ENCODE results near the gene GTF2F1.
"Not testable (repeated sequence)": the region's sequence is repeated elsewhere in the genome, so short reads cannot be mapped to it uniquely, and the experiment has no call there.

Gene GTF2F1, protein sequence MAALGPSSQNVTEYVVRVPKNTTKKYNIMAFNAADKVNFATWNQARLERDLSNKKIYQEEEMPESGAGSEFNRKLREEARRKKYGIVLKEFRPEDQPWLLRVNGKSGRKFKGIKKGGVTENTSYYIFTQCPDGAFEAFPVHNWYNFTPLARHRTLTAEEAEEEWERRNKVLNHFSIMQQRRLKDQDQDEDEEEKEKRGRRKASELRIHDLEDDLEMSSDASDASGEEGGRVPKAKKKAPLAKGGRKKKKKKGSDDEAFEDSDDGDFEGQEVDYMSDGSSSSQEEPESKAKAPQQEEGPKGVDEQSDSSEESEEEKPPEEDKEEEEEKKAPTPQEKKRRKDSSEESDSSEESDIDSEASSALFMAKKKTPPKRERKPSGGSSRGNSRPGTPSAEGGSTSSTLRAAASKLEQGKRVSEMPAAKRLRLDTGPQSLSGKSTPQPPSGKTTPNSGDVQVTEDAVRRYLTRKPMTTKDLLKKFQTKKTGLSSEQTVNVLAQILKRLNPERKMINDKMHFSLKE

DNA sequence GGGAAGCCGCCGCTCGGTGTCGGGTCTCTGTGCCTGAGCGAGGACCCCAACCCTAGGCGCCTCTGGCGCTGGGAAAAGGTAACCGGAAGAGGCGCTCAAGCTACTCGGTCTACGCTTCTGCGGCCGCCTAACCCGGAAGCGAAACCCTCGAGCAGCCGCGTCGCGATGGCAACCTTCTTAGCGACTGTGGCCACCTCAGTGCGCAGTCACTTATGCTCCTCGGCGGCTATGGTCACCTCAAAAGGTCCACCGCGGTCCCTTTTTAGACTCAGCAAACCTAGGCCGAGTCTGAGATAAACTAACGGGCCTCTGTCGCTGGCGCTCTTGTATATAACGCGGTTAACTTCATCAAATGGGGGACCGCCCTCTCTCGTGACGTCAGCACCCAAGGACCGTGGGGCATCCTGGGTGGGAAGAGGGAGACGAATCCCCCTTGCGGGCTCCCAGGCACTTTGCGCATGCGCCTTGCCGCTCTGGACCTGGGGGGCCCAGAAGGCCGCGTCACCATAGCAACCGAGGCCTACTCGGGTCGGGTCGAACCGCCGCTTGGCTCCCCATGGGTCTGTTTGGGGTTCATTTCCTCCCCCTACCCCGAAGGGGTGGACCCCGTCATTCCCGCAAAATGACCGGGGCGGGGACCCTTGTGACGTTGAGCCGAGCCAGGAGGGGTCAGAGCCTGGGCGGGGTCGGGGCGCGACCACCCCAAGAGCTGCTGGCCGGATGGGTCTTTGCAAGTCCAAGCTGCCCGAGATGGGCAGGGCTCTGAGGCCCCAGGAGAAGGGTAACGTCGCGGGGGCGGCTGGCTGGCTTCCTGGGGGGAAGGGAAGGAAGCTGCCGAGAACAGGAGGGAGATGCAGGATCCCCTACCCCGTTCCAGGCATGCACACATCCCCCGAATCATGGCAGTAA, at the start of gene GTF2F1:
Gene GTF2F1 (minus strand): TSS at position 91 of the 909 bp plus-strand sequence. CDS start 169 bp downstream, outside the sequence.
- DNase-seq, result peak; percentile 97

DNA sequence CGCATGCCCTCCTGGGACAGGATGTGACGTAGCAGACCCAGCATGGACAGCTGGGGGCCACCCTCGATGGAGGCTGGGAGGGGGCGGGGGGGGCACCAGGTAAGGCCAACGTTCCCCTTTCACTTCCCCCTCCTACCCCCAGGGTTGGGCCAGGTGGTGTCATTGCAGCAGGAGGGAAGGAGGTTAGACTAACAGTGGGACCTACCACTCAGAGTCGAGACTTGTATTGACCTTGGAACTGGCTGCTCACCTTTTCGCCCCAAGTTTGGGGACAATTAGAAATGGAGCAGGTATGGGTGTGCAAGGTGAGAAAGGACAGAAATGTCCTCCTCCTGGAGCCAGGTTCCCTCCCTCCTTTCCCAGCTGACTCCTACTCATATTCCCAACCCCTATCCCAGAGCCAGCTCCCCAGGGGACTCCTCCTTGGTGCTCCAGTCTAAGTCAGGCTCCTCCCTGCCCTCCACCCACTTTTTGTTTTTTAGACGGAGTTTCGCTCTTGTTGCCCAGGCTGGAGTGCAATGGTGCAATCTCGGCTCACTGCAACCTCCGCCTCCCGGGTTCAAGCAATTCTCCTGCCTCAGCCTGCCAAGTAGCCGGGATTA, 49.2 kb upstream of the GTF2F1 start:
- DNase-seq, result no peak

DNA sequence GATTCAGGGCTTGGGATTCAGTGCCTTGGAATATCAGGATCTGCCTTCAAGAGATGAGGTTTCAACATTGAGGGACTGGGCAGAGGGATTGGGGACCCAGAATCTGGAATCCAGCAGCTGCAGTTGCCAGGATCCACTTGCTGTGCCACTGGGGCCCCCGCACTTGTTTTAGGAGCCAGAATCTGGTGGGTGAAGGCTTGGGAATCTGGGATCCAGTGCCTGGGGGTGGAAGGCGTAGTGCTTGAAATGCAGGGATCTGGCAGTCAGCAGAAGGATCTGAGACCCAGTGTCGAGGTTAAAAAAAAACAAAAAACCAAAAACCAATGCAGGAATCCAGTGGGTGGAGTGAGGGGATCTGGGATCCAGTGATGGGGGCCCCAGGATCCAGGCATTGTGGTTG, 47.9 kb upstream of the GTF2F1 start:
- DNase-seq, result no peak

DNA sequence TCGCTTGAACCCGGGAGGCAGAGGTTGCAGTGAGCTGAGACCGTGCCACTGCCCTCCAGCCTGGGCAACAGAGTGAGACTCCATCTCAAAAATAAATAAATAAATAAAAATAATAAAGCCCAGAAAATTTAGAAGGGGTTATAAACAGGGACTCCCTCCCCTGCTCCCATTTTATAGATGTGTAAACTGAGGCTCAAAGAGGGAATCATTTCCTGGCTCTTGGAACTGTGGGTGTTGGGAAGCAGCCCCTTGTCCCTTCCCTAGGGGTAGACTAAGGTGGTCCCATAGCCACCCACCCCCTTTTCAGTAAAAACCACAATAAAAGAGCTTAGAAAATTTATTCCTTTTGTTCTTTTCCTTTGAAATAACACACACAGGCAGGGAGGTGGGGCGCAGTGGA, 46.8 kb upstream of the GTF2F1 start:
- no peak for DNase-seq

DNA sequence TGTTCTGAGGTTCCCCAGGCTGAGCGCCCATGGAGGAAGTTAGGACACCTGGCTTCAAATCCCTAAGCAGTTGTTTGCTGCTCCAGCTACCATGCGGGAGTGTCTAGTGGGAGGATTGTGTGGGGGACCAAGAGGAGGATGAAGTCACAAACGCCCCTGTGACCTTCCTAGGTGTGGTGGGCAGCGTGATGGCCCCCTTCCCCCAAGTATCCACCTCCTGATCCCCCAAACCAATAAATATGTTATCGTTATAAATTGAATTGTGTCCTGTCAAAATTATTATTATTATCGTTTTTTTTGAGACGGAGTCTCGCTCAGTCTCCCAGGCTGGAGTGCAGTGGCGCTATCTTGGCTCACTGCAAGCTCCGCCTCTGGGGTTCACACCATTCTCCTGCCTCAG, 40.7 kb upstream of the GTF2F1 start, which contains the start of gene SLC25A41:
Gene SLC25A41 (minus strand): TSS at position 101 of the 400 bp plus-strand sequence. CDS start 70 bp downstream, at position 31.
- DNase-seq, result no peak

DNA sequence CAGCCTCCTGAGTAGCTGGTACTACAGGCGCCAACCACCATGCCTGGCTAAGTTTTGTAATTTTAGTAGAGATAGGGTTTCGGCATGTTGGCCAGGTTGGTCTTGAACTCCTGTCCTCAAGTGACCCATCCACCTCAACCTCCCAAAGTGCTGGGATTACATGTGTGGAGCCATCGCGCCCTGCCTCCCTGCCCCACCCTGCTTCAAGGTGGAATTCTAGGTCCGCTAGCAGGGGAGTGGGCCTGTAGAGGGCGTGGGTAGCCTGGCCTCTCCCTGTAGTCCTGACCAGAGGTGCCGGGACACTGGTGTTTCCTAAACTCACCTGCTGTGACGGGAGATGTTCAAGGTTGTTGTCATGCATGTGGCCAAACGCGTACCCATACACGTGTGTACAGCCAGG, 40.2 kb upstream of the GTF2F1 start:
- DNase-seq, result no peak

DNA sequence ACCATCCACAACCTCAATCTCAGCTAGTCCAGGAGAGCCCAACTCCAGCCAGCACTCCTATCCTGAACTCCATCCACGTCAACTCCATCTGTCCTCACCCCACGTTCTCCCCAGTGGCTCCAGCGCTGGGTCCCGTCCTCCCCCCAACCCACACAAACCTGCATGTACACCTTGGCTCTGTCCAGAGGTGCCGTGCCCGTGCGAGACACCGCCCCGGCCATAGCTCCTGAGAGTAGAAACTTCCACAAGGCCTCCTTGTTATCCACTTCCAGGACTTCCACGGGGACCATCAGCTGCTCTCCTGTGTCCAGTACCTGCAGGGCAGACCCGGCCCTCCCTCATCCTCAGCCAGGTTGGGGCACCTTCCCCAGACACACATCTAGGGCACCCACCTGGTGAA, 38.9 kb upstream of the GTF2F1 start:
- DNase-seq, result no peak

DNA sequence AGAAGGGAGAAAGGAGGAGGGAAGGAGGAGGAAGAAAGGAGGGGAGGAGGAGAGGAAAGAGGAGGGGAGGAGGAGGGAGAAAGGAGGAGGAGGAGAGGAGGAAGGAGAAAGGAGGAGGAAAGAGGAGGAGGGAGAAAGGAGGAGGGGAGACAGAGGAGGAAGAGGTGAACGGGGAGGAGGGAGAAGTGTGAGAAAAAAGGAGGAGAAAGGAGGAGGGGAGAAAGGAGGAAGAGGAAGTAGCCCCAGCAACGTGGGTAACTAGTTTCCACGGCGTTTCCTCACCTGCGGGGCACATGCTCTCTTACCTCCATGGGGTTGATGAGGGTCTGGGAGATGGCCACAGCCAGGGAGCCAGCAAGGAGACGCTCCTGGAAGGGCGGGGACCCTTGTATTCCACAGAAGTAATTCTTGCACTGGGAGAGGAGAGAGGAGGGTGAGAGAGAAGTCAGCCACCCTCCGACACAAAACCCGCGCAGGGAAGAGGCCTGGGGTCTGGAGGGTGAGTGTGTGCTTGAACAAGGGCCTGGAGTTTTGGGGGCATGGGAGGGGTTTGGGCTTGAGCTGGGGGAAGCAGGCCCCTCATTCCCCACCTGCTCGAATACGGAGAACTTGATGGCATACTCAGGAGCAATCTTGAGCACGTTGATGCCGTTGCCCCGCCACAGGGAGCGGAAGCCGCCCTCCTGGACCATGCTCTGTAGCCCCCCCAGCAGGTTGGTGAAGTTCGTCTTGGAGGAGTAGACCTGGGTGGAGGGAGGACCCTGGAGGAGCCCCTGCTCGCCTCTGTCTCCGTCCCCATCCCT, 36.7 kb upstream of the GTF2F1 start:
- DNase-seq, result no peak

DNA sequence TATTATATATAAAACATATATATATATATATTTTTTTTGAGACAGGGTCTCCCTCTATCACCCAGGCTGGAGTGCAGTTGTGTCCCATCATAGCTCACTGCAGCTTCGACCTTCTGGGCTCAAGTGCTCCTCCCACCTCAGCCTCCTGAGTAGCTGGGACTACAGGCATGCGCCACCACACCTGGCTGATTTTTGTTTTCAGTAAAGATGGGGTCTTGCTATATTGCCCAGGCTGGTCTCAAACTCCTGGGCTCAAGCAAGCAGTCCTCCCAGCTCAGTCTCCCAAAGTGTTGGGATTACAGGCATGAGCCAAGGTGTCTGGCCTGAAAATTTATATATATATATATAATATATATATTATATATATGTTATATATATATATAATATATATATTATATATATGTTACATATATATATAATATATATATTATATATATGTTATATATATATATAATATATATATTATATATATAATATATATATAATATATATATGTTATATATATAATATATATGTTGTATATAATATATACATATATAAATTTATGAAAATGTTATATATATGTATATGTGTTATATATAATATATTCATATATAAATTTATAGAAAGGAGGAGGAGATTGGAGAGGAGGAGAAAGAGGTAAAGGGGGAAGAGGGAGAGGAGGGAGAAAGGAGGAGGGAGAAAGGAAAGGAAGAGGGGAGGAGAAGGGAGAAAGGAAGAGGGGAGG, 35.9 kb upstream of the GTF2F1 start:
- DNase-seq, result not testable (repeated sequence)

DNA sequence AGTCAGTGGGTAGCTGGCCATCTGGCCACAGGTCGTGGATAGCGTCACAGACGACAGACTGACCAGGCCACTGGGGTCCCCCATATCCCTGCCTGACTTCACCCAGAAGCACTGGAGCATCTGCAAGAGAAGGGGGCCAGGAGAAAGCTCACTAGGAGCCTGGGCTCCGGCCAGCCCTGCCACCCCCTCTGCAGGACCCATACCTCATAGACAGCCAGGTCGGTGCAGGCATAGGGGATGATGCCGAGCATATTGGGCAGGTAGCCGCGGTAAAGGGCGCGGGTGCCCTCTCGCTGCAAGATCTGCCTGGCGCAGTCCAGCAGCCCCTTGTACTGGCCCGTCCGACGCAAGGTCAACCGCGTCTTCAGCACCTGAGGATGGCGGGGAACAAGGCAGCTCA, 34.2 kb upstream of the GTF2F1 start:
- no peak for DNase-seq

DNA sequence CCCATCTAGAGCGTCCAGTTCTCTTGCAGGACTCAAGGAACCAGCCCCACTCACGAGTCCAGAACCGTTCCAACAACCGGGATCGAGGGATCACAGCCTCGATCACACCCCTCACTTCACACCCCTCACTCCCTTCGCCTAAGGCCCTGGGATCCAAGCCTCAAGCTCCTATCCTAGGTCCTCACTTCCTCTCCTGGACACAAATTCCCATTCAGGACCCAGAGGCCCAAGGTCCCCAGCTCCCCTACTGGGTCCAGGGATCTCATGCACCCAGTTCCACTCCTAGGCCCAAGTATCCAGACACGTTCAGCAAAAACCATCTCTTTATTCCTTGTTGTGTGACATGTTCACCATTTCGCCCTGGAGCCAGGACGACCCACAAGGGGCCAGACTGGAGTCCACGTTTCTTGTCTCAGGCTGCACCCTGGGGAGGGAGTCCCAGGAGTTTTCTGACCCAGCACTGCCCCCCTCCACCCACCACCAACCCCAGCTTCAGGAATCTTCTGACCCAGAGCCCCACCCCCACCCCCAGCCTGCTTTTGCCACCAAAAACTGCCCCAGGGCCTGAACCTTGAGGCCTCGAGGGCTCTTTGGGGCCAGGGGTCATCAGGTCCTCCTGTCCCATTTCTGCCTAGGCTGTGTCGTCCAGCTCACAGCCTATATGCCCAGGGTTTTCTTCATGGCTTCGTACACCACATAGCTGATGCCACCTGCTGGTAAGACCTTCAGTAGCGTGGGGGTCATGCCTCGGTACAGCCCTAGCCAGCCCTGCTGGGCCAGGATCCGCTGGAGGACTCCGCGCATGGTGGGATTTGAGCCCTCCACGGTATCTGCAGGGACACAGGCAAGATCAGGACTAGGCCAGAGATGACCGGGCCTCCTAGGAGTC, 33.0 kb upstream of the GTF2F1 start:
- no peak for DNase-seq

DNA sequence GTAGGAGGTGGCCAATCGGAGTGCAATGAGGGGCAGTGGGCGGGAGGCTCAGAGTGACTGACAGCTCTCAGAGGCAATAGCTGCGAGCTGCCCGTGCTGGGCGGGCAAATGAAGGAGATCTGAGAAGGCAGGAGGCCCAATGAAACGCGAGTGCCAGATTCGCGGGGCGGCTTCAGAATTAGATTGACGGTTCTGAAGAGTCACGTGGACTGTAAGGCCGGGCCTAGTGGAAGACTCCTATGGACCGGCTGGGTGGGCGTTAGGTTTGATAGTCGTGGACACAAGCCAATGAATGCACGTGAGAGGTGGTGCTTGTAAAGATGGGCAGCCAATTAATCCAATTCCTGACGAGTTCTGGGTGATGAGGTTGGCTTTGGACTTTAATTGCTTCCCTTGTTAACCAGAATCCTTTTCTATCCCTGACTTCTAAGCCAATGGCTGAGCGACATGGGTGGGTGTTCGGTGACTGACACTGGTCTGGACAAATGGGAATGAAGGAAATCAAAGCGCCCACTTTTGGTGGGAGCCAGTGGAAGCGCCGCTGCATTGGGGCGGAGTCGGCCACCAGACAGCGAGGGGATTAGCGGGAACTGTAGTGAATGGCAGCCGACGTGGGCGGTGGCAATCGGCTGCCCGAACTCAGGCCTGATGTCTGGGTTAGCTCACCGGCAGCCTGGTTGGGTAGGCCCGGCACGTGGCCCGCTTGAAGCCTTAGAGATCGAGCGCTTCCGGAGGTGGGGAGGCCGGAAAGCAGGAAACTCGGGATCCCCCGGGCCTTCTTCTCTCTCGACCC, 32.2 kb upstream of the GTF2F1 start:
- peak; percentile 100 for DNase-seq

DNA sequence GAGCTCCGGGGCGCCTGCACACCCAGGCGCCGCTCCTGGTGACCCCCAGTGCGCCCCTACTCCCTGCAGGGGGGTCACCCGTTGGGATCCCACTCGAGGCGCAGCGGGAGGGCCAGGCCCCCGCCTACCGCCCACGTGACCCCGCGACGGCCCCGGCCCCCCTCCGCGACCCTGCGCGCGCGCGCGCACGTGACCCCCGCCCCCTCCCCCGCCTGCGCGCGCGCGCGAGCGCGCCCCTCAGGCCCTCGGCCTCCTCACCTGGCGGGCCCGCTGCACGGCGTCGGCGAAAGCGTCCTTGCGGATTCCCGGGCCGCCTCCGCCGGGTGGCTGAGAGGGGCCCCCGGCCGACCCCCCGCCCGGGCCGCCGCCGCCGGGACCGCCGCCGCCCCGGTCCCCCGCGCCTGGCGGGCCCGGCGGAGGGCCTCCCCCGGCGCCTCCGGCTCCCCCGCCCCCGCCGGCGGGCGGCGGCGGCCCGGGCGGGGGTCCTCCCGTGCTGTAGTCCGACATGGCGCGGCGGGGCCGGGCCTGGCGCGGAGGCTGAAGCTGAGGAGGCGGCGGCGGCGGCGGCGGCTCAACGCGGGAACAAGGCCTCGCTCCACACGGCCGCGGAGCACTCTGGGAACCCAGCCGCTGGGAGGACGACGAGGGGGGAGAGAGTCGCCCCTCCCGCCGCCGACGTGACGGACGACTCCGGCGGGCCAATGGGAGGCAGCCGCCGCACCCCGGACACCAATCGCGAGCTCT, 31.4 kb upstream of the GTF2F1 start, which contains the start of gene KHSRP:
Gene KHSRP (minus strand): TSS at position 617 of the 744 bp plus-strand sequence. CDS start 110 bp downstream, at position 507.
- DNase-seq, result no peak

DNA sequence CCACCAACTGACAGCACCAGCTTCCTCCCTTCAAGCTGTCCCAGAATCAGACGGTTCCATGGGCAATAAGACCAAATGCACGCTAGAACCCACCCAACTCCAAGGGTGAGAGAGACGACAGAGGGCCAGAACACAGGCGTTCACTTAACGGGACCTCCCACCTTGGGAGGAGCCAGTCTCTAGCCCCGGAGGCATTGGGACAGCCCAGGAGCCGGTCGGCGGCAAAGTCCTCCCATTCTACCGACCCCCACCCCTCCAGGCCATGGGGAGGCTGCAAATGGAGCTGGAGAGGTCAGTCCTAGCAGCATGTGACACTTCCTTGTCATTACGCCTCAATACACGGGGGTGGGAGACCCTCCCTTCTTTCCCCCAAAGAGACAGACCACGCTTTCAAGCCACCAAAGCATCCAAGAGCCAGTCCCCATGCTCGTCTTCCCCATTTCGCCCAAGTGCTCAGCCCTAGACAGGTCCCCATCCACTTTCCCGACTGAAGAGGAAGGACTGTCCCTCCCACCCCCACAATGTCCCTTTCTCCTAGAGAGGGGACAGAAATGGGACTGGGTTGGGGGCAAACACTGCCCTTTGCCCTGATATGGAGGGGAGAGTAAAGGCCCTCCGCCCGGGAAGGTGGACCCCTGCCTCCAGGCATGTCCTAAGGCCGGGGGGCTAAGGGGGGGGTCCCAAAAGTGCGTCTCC, 30.7 kb upstream of the GTF2F1 start:
- no peak for DNase-seq

DNA sequence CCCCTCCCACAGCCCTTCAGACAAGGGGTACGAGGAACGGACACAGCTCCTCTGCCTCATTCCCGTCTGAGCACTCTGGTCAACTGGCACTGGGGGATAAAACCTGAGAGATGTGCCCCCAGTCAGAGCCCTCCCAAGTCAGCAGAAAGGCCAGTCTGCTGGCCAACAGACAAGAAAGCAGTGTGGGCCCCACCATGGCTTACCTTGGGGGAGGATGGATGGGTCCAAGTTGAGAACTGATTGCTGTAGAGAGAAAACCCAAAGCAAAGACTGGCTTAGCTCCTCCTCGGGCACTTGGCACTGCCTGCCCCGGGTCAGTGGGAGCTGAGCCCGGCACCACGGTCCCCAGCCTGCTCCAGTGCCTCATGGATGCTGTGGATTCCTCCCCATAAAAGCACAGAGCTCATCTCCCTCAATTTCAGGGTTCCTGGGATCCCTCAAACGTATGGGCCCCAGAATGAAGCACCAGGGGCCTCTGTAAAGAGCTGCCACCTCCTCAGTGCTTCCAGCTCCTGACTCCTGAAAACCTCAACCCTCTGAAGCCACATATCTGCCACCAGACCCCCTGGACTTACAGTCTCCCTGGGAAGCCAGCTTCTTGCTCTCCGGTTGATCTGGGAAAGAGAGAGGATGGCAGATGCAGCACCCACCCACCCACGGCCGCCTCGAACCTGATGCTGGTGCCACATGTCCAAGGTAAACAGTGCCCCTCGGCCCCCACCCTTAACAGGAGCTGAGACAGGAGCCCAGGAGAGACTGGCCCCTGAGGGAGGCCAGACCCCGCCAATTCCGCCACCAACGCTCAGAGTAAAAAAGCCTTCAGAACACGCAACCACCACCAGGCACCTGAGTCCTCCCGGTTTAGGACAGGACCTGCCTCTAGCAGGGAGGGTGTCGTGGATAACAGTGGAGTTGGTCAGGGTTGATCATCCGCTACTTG, 28.4 kb upstream of the GTF2F1 start:
- DNase-seq, result no peak

DNA sequence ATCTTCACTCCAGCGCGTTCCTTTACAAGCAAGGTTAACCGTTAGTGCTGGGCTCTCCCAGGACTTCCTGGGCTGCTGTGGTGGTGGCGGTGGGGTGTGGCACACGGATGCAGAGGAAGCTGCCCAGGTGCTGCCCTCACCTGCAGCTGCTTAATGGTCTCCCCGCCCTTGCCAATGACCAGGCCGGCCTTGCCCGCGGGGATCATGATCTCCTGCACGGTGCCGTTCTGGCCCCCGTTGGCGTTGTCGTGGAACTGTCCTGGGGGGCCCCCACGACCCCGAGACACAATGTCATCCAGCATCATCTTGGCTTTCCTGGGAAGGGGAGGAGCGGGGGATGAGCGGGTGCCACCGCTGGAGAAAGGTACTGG, 25.6 kb upstream of the GTF2F1 start:
- DNase-seq, result no peak

Data from CD4-positive, alpha-beta T cell treated with Interferon gamma for 1 hour (primary cell).